ENCODE data around the gene HSD17B2.
"Not testable (repeated sequence)": the region's sequence is repeated elsewhere in the genome, so short reads cannot be mapped to it uniquely, and the experiment has no call there.

Gene HSD17B2

DNA sequence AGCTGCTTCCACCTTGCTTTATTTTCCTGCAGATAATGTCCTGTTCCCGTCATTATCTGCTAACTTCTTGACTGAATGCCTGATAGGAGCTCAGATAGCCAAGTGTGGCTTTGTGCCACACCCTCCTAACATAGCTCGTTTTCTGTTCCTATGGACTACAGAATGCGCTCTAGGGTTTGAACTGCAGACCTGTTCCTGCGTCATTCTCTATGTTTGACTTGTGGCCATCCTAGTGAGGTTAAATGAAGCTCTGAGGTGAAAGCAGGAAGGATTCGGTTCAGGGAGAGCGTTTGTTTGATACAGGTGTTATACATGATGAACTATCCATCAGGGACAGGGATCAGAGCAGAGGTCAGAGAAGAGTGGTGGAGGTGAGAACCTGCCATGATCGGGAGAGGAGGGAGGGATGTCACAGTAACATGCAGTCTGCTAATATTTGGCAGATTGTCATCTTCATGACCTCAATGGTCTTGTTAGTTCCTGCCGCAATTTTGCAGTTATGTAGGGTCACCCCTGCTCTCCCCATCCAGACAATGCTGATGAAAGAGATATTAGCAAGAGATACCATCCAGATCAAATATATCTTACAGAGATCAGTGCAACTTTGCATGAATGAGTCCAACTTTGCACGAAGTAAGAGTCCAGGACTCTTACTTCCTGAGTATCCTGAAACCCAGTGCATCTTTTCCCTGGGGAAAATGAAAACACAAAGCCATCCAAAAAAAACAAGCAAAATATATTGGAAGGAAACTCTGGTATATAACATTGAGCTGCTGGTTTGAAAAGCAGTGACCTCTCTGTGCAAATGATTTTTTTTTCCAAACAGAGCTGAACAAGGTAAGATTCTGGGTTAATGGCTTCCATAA, 102.1 kb downstream of the HSD17B2 start:
- no peak for DNase-seq

DNA sequence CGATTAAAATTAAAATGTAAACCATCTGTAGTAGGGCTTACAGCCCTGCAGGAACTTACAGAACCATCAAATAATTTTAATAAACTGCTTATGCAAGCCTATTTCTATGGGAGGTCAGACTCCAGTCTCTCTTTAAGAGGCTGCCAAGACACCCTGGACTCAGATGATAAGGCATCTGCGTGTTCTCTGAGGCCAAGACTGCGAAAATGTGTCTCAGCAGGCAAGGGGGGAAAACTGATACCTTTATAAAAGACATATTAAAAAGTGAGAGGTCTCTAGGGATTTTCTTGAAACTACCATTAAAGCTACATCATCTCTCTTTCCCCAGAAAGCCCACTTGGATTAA, 102.7 kb downstream of the HSD17B2 start:
- DNase-seq = no peak

DNA sequence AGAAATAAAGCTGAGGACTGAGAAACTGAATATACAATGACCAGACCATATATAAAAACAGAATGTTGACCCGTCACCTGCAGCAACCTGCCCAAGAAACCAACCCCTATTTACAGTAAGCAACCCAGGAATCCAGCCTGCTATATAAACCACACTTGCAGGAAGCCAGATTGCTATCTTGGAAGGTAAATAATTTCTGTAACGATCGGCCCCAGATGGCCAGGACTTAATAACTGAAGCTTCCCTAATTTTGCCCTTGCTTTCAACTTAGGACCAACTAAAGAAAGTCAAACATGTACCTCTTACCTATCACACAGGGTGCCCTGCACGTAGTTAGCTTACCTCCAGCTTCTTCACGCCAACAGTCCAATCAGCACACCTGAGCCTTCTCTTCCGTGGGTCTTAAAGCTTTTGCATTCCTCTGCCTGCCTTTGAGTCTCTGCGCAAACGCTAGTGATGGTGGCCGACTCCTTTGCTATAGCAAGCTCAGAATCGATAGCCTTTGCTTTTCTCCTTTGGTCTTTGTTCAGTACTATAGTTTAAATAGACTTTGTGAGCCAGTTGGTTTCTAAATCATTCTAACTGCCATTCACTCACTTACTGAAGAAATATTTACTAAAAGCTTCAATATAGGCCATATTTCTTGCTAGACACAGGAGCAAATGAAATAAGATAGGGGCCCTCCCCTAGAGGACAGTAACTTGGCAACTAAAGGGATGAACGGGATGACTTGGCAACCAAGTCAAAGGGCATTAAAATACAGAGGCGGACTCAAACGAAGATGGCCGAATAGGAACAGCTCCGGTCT, 103.6 kb downstream of the HSD17B2 start:
- DNase-seq = no peak

DNA sequence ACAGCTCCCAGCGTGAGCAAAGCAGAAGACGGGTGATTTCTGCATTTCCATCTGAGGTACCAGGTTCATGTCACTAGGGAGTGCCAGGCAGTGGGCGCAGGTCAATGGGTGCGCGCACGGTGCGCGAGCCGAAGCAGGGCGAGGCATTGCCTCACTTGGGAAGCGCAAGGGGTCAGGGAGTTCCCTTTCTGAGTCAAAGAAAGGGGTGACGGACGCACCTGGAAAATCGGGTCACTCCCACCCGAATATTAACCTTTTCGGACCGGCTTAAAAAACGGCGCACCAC, 104.2 kb downstream of the HSD17B2 start:
- DNase-seq = not testable (repeated sequence)

DNA sequence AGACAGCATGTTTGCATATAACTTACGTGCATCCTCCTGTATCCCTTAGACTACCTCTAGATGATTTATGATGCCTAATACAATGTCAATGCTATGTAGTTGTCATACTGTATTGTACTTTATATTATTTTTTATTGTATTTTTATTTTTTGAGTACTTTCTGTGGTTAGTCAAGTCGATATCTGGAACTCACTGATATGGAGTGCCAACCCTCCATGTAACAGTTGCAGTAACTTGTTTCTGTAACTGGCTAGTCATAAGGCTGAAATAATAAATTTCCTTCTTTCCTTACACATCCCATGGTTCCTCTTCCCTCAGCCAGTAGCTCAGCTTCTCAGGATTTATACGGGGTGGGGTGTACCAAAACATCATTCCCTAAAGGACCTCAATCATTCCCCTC, 111.5 kb downstream of the HSD17B2 start:
- DNase-seq = no peak

DNA sequence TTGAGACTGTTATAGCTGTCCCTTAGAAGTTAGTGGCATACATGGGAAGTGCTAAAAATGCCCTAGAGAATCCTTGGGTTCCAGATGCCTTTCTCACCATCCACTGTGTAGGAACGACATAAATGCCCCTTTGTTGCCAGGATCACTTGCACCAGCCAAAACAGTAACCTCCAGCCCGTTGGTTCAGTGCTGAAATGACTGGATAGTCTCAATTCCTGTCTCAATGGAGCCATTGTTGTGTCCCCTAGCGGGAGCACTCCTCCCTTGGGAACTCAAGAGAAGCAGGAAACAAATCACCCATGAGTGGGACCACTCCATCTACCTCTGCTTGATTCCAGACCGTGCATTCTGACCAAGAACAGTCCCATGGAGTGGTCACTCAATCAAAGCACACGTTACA, 111.9 kb downstream of the HSD17B2 start:
- no peak for DNase-seq

DNA sequence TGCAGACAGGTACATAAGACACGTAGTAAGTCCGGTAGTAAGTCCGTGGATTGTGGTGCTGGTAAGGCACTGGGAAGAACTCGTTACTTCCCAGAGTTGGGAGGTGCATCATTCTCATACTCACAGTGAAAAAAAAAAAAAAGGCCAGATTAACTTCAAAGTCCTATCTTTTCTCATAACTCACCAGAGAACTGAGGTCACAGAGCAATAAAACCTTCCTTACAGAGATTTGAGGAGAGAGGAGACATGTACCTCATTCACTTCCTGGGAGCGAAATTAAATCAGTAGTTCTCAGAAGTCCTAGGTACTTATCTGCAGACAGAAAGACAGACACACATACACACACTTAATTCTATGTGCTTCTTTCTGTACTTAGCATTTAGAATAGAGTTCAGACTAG, 112.5 kb downstream of the HSD17B2 start:
- DNase-seq = no peak
